ENCODE data around the gene POC1A. TPM values are rescaled to one million over a fixed set of nuclear protein-coding genes. Genes with fewer than 3 reads are reported as not detected.

The POC1A gene
- total and polyA plus RNA-seq, 10 of the 15 experiments (the other 5 are each of a cell fraction or from before 2014, with no cell fraction given), result 8.5 to 49.8 (median 23.5) TPM

DNA sequence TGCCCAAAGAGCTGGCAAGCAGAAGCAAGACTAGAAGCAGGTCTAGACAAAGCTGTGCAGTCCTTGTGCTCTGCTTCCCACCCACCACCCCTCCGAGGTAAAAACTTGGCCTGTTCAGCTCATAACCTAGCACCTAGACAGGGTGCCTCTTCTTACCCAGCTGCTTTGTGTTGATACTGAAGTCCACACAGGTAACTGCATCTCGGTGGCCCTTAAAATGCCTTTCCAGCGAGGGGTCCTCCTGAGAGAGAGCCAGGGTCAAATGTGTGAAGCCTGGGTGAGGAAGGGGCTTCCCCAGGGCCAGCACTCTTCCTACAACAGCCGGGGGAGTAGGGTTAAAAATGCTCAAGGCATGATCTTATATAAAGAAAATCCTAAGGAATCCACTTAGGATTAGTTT lies 3.4 kb downstream of the POC1A start:
- Histone ChIP-seq H3K4me1 (ENCODE audit: control insufficient read depth, insufficient read depth, low read length) (peaks cover 7% of the 10 kb centered on the region), H3K36me3 (ENCODE audit: control insufficient read depth in 2 of 2, insufficient read depth in 2 of 2, low read length in 1 of 2) (peaks cover 4 to 6% of the 10 kb centered on the region in 2 experiments; a peak in 3 of 4 replicates), H2AFZ (ENCODE audit: control insufficient read depth, low read depth, low read length) (no peak overlapping the region), H3K4me3 (no peak overlapping the region), H3K9ac (ENCODE audit: control insufficient read depth, insufficient read depth, low read length) (no peak overlapping the region), H3K9me3 (replicated peaks; ENCODE audit: control insufficient read depth, insufficient read depth, low read length) (no peaks in the 10 kb centered on the region), H4K20me1 (ENCODE audit: control insufficient read depth, insufficient read depth) (no peaks in the 10 kb centered on the region), H3K27ac (ENCODE audit: control insufficient read depth, insufficient read depth) (no peak overlapping the region), H3K4me2 (ENCODE audit: control insufficient read depth, insufficient read depth) (no peak overlapping the region), H3K27me3 (replicated peaks in 1 of 2; ENCODE audit: control insufficient read depth in 2 of 2, insufficient read depth in 2 of 2, low read length in 1 of 2) (no peaks in the 10 kb centered on the region), H3K79me2 (ENCODE audit: control insufficient read depth, insufficient read depth, low read length) (peaks cover 11% of the 10 kb centered on the region)
- intact Hi-C loops (cut with micrococcal nuclease; ENCODE audit: unreplicated experiment) (no loop called here), in situ Hi-C loops (cut with MboI) (no loop called here)
- ChIA-PET RAD21 (ENCODE audit: unreplicated experiment) (no interaction called here), CTCF (interaction anchor here (0.8 to 1.2 kb wide), 5 partner anchors 29 to 147 kb away, joined by 3 to 6 read pairs (median 3); no protein-coding TSS in a partner anchor), SMC1A (ENCODE audit: uncharacterized antibody, unreplicated experiment) (interaction anchor here (0.9 to 1.6 kb wide), 3 partner anchors 8 to 147 kb away, joined by 3 to 4 read pairs (median 3); no protein-coding TSS in a partner anchor), POLR2A (interaction anchor here (0.6 to 1.0 kb wide), 2 partner anchors 19 to 38 kb away, joined by 3 to 5 read pairs; no protein-coding TSS in a partner anchor)
- no TSS peak for BruUV-seq (replicated peaks)
- no peak for FAIRE-seq
- no peak for TF ChIP-seq PML (IDR thresholded peaks at IDR 0.05; ENCODE audit: low read length)
- TF ChIP-seq POLR2A (IDR thresholded peaks at IDR 0.05; ENCODE audit: low read depth, low read length), result no peak
- no peak for TF ChIP-seq BMI1 (IDR thresholded peaks at IDR 0.05; ENCODE audit: borderline replicate concordance)
- no peak for TF ChIP-seq SP1 (IDR thresholded peaks at IDR 0.05; ENCODE audit: low read depth, low read length)
- no peak for TF ChIP-seq MYB (IDR thresholded peaks at IDR 0.05; ENCODE audit: borderline replicate concordance, low read depth, low read length)
- TF ChIP-seq CBX3 (IDR thresholded peaks at IDR 0.05; ENCODE audit: borderline replicate concordance, low read depth), result no peak
- no peak for TF ChIP-seq IKZF1 (conservative IDR thresholded peaks at IDR 0.05)
- TF ChIP-seq RFX5 (IDR thresholded peaks at IDR 0.05; ENCODE audit: low read depth, low read length), result no peak
- TF ChIP-seq LARP7 (IDR thresholded peaks at IDR 0.05), result no peak
- TF ChIP-seq, protein P1, sequence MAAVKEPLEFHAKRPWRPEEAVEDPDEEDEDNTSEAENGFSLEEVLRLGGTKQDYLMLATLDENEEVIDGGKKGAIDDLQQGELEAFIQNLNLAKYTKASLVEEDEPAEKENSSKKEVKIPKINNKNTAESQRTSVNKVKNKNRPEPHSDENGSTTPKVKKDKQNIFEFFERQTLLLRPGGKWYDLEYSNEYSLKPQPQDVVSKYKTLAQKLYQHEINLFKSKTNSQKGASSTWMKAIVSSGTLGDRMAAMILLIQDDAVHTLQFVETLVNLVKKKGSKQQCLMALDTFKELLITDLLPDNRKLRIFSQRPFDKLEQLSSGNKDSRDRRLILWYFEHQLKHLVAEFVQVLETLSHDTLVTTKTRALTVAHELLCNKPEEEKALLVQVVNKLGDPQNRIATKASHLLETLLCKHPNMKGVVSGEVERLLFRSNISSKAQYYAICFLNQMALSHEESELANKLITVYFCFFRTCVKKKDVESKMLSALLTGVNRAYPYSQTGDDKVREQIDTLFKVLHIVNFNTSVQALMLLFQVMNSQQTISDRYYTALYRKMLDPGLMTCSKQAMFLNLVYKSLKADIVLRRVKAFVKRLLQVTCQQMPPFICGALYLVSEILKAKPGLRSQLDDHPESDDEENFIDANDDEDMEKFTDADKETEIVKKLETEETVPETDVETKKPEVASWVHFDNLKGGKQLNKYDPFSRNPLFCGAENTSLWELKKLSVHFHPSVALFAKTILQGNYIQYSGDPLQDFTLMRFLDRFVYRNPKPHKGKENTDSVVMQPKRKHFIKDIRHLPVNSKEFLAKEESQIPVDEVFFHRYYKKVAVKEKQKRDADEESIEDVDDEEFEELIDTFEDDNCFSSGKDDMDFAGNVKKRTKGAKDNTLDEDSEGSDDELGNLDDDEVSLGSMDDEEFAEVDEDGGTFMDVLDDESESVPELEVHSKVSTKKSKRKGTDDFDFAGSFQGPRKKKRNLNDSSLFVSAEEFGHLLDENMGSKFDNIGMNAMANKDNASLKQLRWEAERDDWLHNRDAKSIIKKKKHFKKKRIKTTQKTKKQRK (IDR thresholded peaks at IDR 0.05; ENCODE audit: low read depth, low read length), result no peak
- no peak for TF ChIP-seq BRCA1 (IDR thresholded peaks at IDR 0.05; ENCODE audit: low read depth, low read length)
- TF ChIP-seq KAT2A (conservative IDR thresholded peaks at IDR 0.05; ENCODE audit: control insufficient read depth, low read depth, low read length), result no peak
- no peak for TF ChIP-seq ETV6 (conservative IDR thresholded peaks at IDR 0.05 in 1 of 2, IDR thresholded peaks at IDR 0.05 in 1 of 2; ENCODE audit: borderline replicate concordance in 1 of 2, low read depth in 1 of 2)
- TF ChIP-seq MTA2 (IDR thresholded peaks at IDR 0.05; ENCODE audit: low read depth), result no peak
- TF ChIP-seq MTA3 (IDR thresholded peaks at IDR 0.05; ENCODE audit: borderline replicate concordance, low read length), result no peak
- no peak for TF ChIP-seq ZNF384 (IDR thresholded peaks at IDR 0.05; ENCODE audit: borderline replicate concordance, low read depth, low read length)
- TF ChIP-seq, protein P2, sequence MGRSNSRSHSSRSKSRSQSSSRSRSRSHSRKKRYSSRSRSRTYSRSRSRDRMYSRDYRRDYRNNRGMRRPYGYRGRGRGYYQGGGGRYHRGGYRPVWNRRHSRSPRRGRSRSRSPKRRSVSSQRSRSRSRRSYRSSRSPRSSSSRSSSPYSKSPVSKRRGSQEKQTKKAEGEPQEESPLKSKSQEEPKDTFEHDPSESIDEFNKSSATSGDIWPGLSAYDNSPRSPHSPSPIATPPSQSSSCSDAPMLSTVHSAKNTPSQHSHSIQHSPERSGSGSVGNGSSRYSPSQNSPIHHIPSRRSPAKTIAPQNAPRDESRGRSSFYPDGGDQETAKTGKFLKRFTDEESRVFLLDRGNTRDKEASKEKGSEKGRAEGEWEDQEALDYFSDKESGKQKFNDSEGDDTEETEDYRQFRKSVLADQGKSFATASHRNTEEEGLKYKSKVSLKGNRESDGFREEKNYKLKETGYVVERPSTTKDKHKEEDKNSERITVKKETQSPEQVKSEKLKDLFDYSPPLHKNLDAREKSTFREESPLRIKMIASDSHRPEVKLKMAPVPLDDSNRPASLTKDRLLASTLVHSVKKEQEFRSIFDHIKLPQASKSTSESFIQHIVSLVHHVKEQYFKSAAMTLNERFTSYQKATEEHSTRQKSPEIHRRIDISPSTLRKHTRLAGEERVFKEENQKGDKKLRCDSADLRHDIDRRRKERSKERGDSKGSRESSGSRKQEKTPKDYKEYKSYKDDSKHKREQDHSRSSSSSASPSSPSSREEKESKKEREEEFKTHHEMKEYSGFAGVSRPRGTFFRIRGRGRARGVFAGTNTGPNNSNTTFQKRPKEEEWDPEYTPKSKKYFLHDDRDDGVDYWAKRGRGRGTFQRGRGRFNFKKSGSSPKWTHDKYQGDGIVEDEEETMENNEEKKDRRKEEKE (IDR thresholded peaks at IDR 0.05), result no peak
- TF ChIP-seq NR2C2 (IDR thresholded peaks at IDR 0.05; ENCODE audit: borderline replicate concordance, control insufficient read depth, insufficient read length, low read depth), result no peak
- no peak for TF ChIP-seq SPI1 (IDR thresholded peaks at IDR 0.05; ENCODE audit: borderline replicate concordance, insufficient read depth, low read depth, low read length)
- DNase-seq (ENCODE audit: low read depth, low spot score), result no peak
- WGBS (ENCODE audit: insufficient coverage, insufficient replicate concordance, low lambda C conversion rate, missing lambda C conversion rate), result 67% methylated on average over 4 of the region's 4 CpGs
- no peak for ATAC-seq

All from GM12878 (cell line).